Kidney (tissue), 14 donors: ENCODE measurements around the gene TIMM29. TPM values are rescaled to one million over a fixed set of nuclear protein-coding genes. Genes with fewer than 3 reads are reported as not detected.

ENCODE experiments used
- DNase-seq, 5 donors: peaks; one replicate each; pipeline ENCODE4 v3.0.0-alpha.2; 2013 to 2020
- FAIRE-seq: peaks from 2 replicates; lab custom pipeline; 2012; peaks lifted over from hg19 to GRCh38; lab: Jason Lieb, UNC
- H3K27ac ChIP-seq, 2 donors: one replicate each; pipeline ENCODE4 v1.7.0; 2013; ENCODE audit warnings: low read depth in 2 of 2, low read length in 2 of 2, inconsistent platforms in 1 of 2
- H3K27me3 ChIP-seq: one replicate; pipeline ENCODE4 v1.7.1; 2013; ENCODE audit warnings: low read length, inconsistent platforms; ENCODE audit not compliant: control insufficient read depth, insufficient read depth
- H3K36me3 ChIP-seq, 3 donors: one replicate each; pipeline versions ENCODE4 v1.7.0 to v1.7.1; 2013; ENCODE audit warnings: low read length in 3 of 3, control low read depth in 1 of 3, inconsistent platforms in 1 of 3; ENCODE audit not compliant: insufficient read depth in 3 of 3, control insufficient read depth in 2 of 3
- H3K4me1 ChIP-seq, 3 donors: one replicate each; pipeline versions ENCODE4 v1.7.0 to v1.7.1; 2013; ENCODE audit warnings: low read length in 3 of 3, inconsistent platforms in 1 of 3, low read depth in 1 of 3; ENCODE audit not compliant: control insufficient read depth in 2 of 3, insufficient read depth in 2 of 3
- H3K4me3 ChIP-seq, 3 donors: one replicate each; pipeline versions ENCODE4 v1.7.0 to v1.8.1; 2013; ENCODE audit warnings: low read length in 3 of 3, control low read depth in 1 of 3, inconsistent platforms in 1 of 3
- H3K9ac ChIP-seq, 3 donors: one replicate each; pipeline versions ENCODE4 v1.7.0 to v1.7.1; 2013; ENCODE audit warnings: low read length in 3 of 3, control low read depth in 1 of 3, inconsistent platforms in 1 of 3
- H3K9me3 ChIP-seq, 3 donors: one replicate each; pipeline versions ENCODE4 v1.7.0 to v1.7.1; 2013; ENCODE audit warnings: low read length in 3 of 3, control low read depth in 1 of 3, inconsistent platforms in 1 of 3; ENCODE audit not compliant: control insufficient read depth in 2 of 3, insufficient read depth in 1 of 3
- CTCF ChIP-seq: IDR thresholded peaks from 3 replicates; pipeline ENCODE4 v1.5.1; 2012; ENCODE audit warnings: mild to moderate bottlenecking, moderate library complexity, borderline replicate concordance; ENCODE audit not compliant: insufficient read depth; ENCODE audit errors: extremely low read depth
- intact Hi-C: fragments of 100-400 bp; cut with DNase I; formaldehyde crosslinking; loops from one replicate; pipeline ENCODE4 v1.11.1; 2022
- polyA plus RNA-seq: library from polyadenylated mRNA; stranded (reverse); fragments of 350-450 nt; fragmentation: Illumina TruSeq; extraction: RNeasy Lipid Tissue Mini Kit (QIAGEN cat#74804); gene quantifications from one replicate; pipeline ENCODE4 v1.2.3, GENCODE V29; 2014; ENCODE audit warnings: low read depth, low replicate concordance; ENCODE audit not compliant: insufficient read depth
- total RNA-seq: library from RNA; stranded (reverse); fragmentation: NEBNext Ultra II Directional; extraction: Animal tissue kit (Norgen Biotek cat#: 25700); gene quantifications from one replicate; pipeline ENCODE4 v1.2.1, GENCODE V29; 2021
- donor health status: control.
- donor health status: control.
- donor health status: control.
- donor health status: control.
- donor health status: control.
- donor health status: DM: yes; HTN: yes; CAD: no.
- donor health status: Normal renal cell carcinoma (clear cell type).

Gene TIMM29
- total and polyA plus RNA-seq, 2 donors from 2014 or later, result 16.8 to 21.7 TPM

GRCh38 chr19:10884274-10884673 is 44.3 kb upstream of the TIMM29 start:
- DNase-seq (no peak), FAIRE-seq (no peak)
- Histone ChIP-seq H3K4me1 (peaks cover 0 to 5% (median 2%) of the 10 kb centered on the region in 3 donors), H3K27me3 (no peaks in the 10 kb centered on the region), H3K9me3 (no peaks in the 10 kb centered on the region), H3K36me3 (no peaks in the 10 kb centered on the region), H3K4me3 (no peak overlapping the region), H3K9ac (no peak overlapping the region), H3K27ac (no peak overlapping the region)
- intact Hi-C loops, result no loop called here
- TF ChIP-seq CTCF, result no peak

GRCh38 chr19:10885201-10886169 is 43.1 kb upstream of the TIMM29 start:
- FAIRE-seq (no peak), DNase-seq (no peak)
- Histone ChIP-seq H3K4me3 (no peak overlapping the region), H3K36me3 (no peaks in the 10 kb centered on the region), H3K9ac (no peak overlapping the region), H3K27ac (no peak overlapping the region), H3K9me3 (no peaks in the 10 kb centered on the region), H3K27me3 (no peaks in the 10 kb centered on the region), H3K4me1 (peaks cover 0 to 5% (median 0%) of the 10 kb centered on the region in 3 donors)
- no peak for TF ChIP-seq CTCF
- intact Hi-C loops, result no loop called here

- H3K27me3 ChIP-seq, result no peaks in the 10 kb centered on the region
- no peak overlapping the region for H3K9ac ChIP-seq
- no peaks in the 10 kb centered on the region for H3K9me3 ChIP-seq
- no peak overlapping the region for H3K4me3 ChIP-seq
- no peaks in the 10 kb centered on the region for H3K36me3 ChIP-seq
- H3K4me1 ChIP-seq, result peaks cover 0 to 15% (median 3%) of the 10 kb centered on the region in 3 donors
- intact Hi-C loops, result no loop called here
- FAIRE-seq (no peak), DNase-seq (peak in 1 of 5 donors; percentile 34)
- H3K27ac ChIP-seq, result no peak overlapping the region
- no peak for TF ChIP-seq CTCF
Measured at GRCh38 chr19:10887616-10888367, 40.8 kb upstream of the TIMM29 start.
